ENCODE measurements around the gene PDIA5.

DNA sequence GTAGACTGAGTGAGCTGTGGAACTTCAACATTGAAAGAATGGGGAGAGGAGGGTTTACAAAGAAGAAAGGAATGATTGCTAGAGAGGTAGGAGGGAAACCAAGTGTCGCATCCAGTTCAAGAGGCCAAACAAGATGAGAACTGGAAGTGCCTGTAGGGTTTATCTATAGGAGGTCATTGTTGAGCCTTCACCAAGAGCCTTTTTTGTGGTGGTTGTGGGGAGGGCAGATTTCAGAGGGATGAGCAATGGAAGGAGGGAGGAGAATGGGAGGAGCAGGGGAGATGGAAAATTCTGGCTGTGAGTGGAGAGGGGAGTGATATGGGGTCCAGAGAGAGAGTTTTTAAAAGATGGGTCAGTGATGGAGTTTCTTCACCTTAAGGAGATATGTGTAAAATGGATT lies 8.5 kb downstream of the PDIA5 start:
- TF ChIP-seq CTCF (IDR thresholded peaks at IDR 0.05) (no peak), POLR2A (IDR thresholded peaks at IDR 0.05) (no peak)

Measured in testis (tissue), 2 donors.